HuH-7 (cell line): ENCODE measurements around the gene ANO4.
"Not testable (repeated sequence)": the region's sequence is repeated elsewhere in the genome, so short reads cannot be mapped to it uniquely, and the experiment has no call there.

Source experiments
- DNase-seq: peaks from one replicate; pipeline ENCODE4 v3.0.0; 2011; ENCODE audit warnings: low spot score

The ANO4 gene

GRCh38 chr12:100953217-100953616, 158.6 kb downstream of the ANO4 start:
- no peak for DNase-seq

- no peak for DNase-seq
These were observed 159.1 kb downstream of the ANO4 start for GRCh38 chr12:100953677-100954076.

- no peak for DNase-seq
These were observed 159.5 kb downstream of the ANO4 start for GRCh38 chr12:100954118-100954517.

- no peak for DNase-seq
These were observed 160.6 kb downstream of the ANO4 start for GRCh38 chr12:100955139-100955538.

GRCh38 chr12:100956311-100956852, 161.8 kb downstream of the ANO4 start:
- DNase-seq, result no peak

GRCh38 chr12:100959481-100959880, 164.9 kb downstream of the ANO4 start:
- DNase-seq, result no peak

- DNase-seq, result no peak
These were observed 167.6 kb downstream of the ANO4 start for GRCh38 chr12:100962086-100962712.

- no peak for DNase-seq
These were observed 168.8 kb downstream of the ANO4 start for GRCh38 chr12:100963381-100963780.

GRCh38 chr12:100964028-100964427, 169.5 kb downstream of the ANO4 start:
- no peak for DNase-seq

GRCh38 chr12:100967189-100967588, 172.6 kb downstream of the ANO4 start:
- DNase-seq, result no peak

GRCh38 chr12:100970894-100971293, 176.3 kb downstream of the ANO4 start:
- no peak for DNase-seq

- no peak for DNase-seq
These were observed 177.5 kb downstream of the ANO4 start for GRCh38 chr12:100972121-100972520.

GRCh38 chr12:100974341-100974740, 179.8 kb downstream of the ANO4 start:
- DNase-seq, result no peak

- DNase-seq, result no peak
These were observed 180.2 kb downstream of the ANO4 start for GRCh38 chr12:100974747-100975146.

- DNase-seq, result no peak
These were observed 182.2 kb downstream of the ANO4 start for GRCh38 chr12:100976735-100977134.

GRCh38 chr12:100980856-100981255, 186.3 kb downstream of the ANO4 start:
- no peak for DNase-seq

- no peak for DNase-seq
These were observed 188.1 kb downstream of the ANO4 start for GRCh38 chr12:100982511-100983183.

- no peak for DNase-seq
These were observed 190.2 kb downstream of the ANO4 start for GRCh38 chr12:100984796-100985195.

GRCh38 chr12:100986595-100987547, 192.3 kb downstream of the ANO4 start:
- no peak for DNase-seq

GRCh38 chr12:100987552-100988521, 193.3 kb downstream of the ANO4 start:
- peak; percentile 52 for DNase-seq

- not testable (repeated sequence) for DNase-seq
These were observed 194.9 kb downstream of the ANO4 start for GRCh38 chr12:100989509-100989908.
